SK-N-SH (cell line): ENCODE data around the gene SLC2A13.

Experiments used
- CTCF ChIP-seq: fragments of 200-600 bp; sonication (generic); IDR thresholded peaks from 2 replicates; pipeline ENCODE4 v1.6.1; 2017; ENCODE audit warnings: antibody characterized with exemption, mild to moderate bottlenecking, moderate library complexity
- EP300 ChIP-seq, 2 experiments: IDR thresholded peaks; 2 replicates each; pipeline versions ENCODE4 v1.4.0 to v1.6.1; 2012; ENCODE audit warnings: borderline replicate concordance in 1 of 2, low read depth in 1 of 2, low read length in 1 of 2
- MXI1 ChIP-seq: IDR thresholded peaks from 2 replicates; pipeline ENCODE4 v1.6.1; 2012; ENCODE audit warnings: mild to moderate bottlenecking, low read depth, low read length, improper control_type of control experiment
- RCOR1 ChIP-seq: fragments of 150-350 bp; IDR thresholded peaks from 2 replicates; pipeline ENCODE4 v1.6.1; 2017; ENCODE audit warnings: antibody characterized with exemption, low read length
- ZBTB33 ChIP-seq: IDR thresholded peaks from 2 replicates; pipeline ENCODE4 v1.4.0; 2012; ENCODE audit warnings: low read depth, borderline replicate concordance

GRCh38 chr12:40012711-40013110, 93.2 kb downstream of the SLC2A13 start:
- TF ChIP-seq RCOR1 (no peak), ZBTB33 (no peak), CTCF (no peak), EP300 (IDR thresholded peaks at IDR 0.05; ENCODE audit: borderline replicate concordance in 1 of 2, low read depth in 1 of 2, low read length in 1 of 2) (no peak), MXI1 (no peak)
